ENCODE data around the gene USP3.
"Not testable (repeated sequence)": the region's sequence is repeated elsewhere in the genome, so short reads cannot be mapped to it uniquely, and the experiment has no call there.

DNA sequence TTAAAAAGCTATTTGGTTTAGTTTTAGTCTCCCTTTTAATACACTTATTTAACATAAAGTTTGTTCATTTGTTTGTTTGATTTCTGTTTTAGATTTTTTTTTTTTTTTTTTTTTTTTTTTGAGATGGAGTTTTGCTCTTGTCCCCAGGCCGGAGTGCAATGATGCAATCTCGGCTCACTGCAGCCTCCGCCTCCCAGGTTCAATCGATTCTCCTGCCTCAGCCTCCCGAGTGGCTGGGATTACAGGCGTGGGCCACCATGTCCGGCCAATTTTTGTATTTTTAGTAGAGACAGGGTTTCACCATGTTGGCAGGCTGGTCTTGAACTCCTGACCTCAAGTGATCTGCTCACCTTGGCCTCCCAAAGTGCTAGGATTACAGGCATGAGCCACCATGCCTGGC is 16.1 kb downstream of the USP3 start:
- TF ChIP-seq, protein P1, sequence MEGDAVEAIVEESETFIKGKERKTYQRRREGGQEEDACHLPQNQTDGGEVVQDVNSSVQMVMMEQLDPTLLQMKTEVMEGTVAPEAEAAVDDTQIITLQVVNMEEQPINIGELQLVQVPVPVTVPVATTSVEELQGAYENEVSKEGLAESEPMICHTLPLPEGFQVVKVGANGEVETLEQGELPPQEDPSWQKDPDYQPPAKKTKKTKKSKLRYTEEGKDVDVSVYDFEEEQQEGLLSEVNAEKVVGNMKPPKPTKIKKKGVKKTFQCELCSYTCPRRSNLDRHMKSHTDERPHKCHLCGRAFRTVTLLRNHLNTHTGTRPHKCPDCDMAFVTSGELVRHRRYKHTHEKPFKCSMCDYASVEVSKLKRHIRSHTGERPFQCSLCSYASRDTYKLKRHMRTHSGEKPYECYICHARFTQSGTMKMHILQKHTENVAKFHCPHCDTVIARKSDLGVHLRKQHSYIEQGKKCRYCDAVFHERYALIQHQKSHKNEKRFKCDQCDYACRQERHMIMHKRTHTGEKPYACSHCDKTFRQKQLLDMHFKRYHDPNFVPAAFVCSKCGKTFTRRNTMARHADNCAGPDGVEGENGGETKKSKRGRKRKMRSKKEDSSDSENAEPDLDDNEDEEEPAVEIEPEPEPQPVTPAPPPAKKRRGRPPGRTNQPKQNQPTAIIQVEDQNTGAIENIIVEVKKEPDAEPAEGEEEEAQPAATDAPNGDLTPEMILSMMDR (conservative IDR thresholded peaks at IDR 0.05; ENCODE audit: low read length): not testable (repeated sequence)
- TF ChIP-seq EZH2phosphoT487 (IDR thresholded peaks at IDR 0.05; ENCODE audit: borderline replicate concordance): not testable (repeated sequence)
